HG02798 (cell line): ENCODE measurements around the gene AP1M1.

ENCODE experiments used
- ATAC-seq: cut with Tn5 transposase; IDR thresholded peaks from one replicate; pipeline ENCODE4 v1.9.1; 2021; ENCODE audit warnings: mild to moderate bottlenecking; ENCODE audit not compliant: unreplicated experiment, poor library complexity

Gene AP1M1

GRCh38 chr19:16285769-16286498, 88.2 kb downstream of the AP1M1 start:
- no peak for ATAC-seq

GRCh38 chr19:16288544-16288943, 90.8 kb downstream of the AP1M1 start:
- ATAC-seq, result no peak

- no peak for ATAC-seq
Measured at GRCh38 chr19:16289594-16289993, 91.9 kb downstream of the AP1M1 start.

GRCh38 chr19:16290692-16291091, 93.0 kb downstream of the AP1M1 start:
- ATAC-seq, result no peak

- no peak for ATAC-seq
Measured at GRCh38 chr19:16293118-16294091, 95.7 kb downstream of the AP1M1 start.

- ATAC-seq, result no peak
Measured at GRCh38 chr19:16295057-16295456, 97.3 kb downstream of the AP1M1 start.
